HUES64 (cell line): ENCODE measurements around the gene VGLL2.
A peak's percentile ranks its signal among the peaks of the same experiment; 100 is the strongest.
"Not testable (repeated sequence)": the region's sequence is repeated elsewhere in the genome, so short reads cannot be mapped to it uniquely, and the experiment has no call there.

Source experiments
- H3K27ac ChIP-seq: 2 replicates; pipeline ENCODE4 v1.7.0; 2013; ENCODE audit warnings: low read depth, low read length, inconsistent platforms
- H3K27me3 ChIP-seq: 2 replicates; pipeline ENCODE4 v1.6.1; 2013; ENCODE audit warnings: mild to moderate bottlenecking, low read length; ENCODE audit not compliant: insufficient read depth
- H3K36me3 ChIP-seq: 2 replicates; pipeline ENCODE4 v1.6.1; 2013; ENCODE audit warnings: mild to moderate bottlenecking, low read length; ENCODE audit not compliant: insufficient read depth
- H3K4me1 ChIP-seq: 2 replicates; pipeline ENCODE4 v1.6.1; 2013; ENCODE audit warnings: mild to moderate bottlenecking, low read length, moderate library complexity; ENCODE audit not compliant: insufficient read depth
- H3K4me3 ChIP-seq: 2 replicates; pipeline ENCODE4 v1.5.1; 2013; ENCODE audit warnings: mild to moderate bottlenecking, low read length, moderate library complexity
- H3K9ac ChIP-seq: 2 replicates; pipeline ENCODE4 v1.6.1; 2013; ENCODE audit warnings: mild to moderate bottlenecking, low read depth, low read length
- H3K9me3 ChIP-seq: 2 replicates; pipeline ENCODE4 v1.6.1; 2013; ENCODE audit warnings: low read depth, low read length; ENCODE audit not compliant: insufficient read depth
- WGBS: fragments of 150-250, 120-280 bp; methylation state at CpG from one replicate; pipeline ENCODE4 v1.1.7; 2013; ENCODE audit warnings: missing lambda C conversion rate; 5-methylcytosine and 5-hydroxymethylcytosine counted together

VGLL2 gene

DNA sequence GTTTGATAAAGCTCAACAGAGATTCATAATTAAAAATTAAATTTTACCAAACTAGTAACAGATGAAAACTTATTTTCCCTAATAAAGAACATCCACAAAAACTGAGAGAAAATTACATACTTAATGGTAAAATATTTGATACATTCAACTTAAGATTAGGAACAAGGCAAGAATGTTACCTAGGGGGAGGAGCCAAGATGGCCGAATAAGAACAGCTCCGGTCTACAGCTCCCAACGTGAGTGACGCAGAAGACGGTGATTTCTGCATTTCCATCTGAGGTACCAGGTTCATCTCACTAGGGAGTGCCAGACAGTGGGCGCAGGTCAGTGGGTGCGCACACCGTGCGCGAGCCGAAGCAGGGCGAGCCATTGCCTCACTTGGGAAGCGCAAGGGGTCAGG, 20.8 kb upstream of the VGLL2 start:
- not testable (repeated sequence) for H3K36me3 ChIP-seq, H3K9me3 ChIP-seq, H3K27me3 ChIP-seq, H3K4me1 ChIP-seq, H3K27ac ChIP-seq
- Histone ChIP-seq H3K4me3 (peak overlapping the region; percentile 55), H3K9ac (peak overlapping the region; percentile 64; the same call in 1 of the 2 replicates)
- WGBS = 36% methylated on average over 13 of the region's 13 CpGs

DNA sequence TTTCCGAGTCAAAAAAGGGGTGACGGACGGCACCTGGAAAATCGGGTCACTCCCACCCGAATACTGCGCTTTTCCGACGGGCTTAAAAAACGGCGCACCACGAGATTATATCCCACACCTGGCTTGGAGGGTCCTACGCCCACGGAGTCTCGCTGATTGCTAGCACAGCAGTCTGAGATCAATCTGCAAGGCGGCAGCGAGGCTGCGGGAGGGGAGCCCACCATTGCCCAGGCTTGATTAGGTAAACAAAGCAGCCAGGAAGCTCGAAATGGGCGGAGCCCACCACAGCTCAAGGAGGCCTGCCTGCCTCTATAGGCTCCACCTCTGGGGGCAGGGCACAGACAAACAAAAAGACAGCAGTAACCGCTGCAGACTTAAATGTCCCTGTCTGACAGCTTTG, 20.4 kb upstream of the VGLL2 start:
- H3K36me3 ChIP-seq, H3K9me3 ChIP-seq, H3K27me3 ChIP-seq, H3K4me1 ChIP-seq, H3K27ac ChIP-seq: not testable (repeated sequence)
- 25% methylated on average over 19 of the region's 20 CpGs for WGBS
- peak overlapping the region; percentile 55 for H3K4me3 ChIP-seq
- H3K9ac ChIP-seq = peak overlapping the region; percentile 64; the same call in 1 of the 2 replicates

DNA sequence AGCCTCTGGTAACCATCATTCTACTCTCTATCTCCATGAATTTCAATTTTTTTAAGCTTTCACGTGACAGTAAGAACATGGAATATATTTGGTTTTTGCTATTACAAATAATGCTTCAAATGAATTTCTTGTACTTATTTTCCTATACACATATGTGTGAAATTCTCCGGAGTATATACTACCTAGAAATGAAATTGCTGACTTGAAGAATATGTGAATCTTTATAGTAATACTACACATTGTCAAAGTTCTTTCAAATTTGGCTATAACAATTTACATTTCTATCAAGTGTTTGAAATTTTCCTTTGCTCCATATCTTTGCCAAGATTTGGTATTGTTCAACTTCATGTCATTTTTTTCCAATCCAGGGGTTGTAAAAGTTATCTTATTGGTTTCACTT, 11.6 kb upstream of the VGLL2 start:
- Histone ChIP-seq H3K27me3 (no peaks in the 10 kb centered on the region), H3K4me3 (no peak overlapping the region), H3K9ac (no peak overlapping the region), H3K36me3 (no peaks in the 10 kb centered on the region), H3K27ac (no peak overlapping the region), H3K9me3 (no peaks in the 10 kb centered on the region), H3K4me1 (no peaks in the 10 kb centered on the region)
- WGBS = no CpG with 5 or more reads among the region's 2 CpGs

DNA sequence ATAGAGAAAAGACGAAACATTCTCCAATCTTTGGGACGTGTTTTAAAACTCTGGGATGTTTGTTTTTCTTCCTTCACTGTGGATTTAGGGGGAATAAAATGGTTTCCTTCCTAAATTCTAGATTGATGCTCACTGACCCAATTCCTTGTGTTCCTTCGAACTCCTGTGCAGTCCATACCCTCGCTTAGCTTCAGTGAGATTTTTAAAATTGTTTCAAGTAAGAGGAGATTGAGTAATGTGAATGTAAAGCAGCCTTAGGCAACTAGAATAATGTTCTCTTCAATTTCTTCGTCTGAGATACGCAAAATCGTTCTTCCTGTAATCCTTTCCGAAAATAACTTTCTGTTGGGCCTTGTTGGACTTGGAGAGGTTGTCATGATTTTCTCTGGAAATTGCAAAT, 2.6 kb upstream of the VGLL2 start:
- H3K9ac ChIP-seq = no peak overlapping the region
- H3K27me3 ChIP-seq = peaks cover 81% of the 10 kb centered on the region
- no peak overlapping the region for H3K27ac ChIP-seq
- 94% methylated on average over 8 of the region's 8 CpGs for WGBS
- no peaks in the 10 kb centered on the region for H3K9me3 ChIP-seq
- no peaks in the 10 kb centered on the region for H3K4me1 ChIP-seq
- H3K36me3 ChIP-seq = no peaks in the 10 kb centered on the region
- no peak overlapping the region for H3K4me3 ChIP-seq

DNA sequence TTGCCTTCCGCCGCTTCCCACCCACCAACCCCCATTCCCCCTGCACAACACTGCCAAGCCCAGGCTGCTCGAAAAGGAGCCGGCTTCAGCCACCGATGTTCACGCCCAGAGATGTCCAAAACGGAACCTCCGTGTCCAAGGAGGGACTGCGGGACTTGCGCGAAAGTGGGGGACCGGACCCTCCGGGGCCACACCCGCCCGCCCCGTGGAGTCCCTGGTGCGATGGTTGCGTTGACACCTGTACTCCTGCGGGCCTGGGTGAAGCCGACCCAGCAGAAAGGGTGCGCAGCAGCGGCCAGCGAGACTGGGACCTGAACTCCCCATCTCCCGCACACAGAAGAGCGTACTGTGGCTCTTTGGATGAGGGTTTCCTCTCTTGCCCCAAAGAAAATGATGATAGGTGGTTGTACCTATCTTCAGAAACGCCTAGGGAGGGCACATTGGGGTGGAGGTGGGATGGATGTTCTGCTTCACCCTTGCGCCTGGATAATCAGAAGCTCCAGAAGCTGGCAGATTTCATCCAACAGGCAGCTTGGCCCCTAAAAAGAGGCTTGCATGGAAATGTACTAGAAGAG, 1.9 kb upstream of the VGLL2 start:
- no peak overlapping the region for H3K9ac ChIP-seq
- H3K4me1 ChIP-seq = no peaks in the 10 kb centered on the region
- H3K4me3 ChIP-seq = no peak overlapping the region
- H3K27me3 ChIP-seq = peaks cover 88% of the 10 kb centered on the region
- WGBS = 92% methylated on average over 27 of the region's 27 CpGs
- H3K36me3 ChIP-seq = no peaks in the 10 kb centered on the region
- no peak overlapping the region for H3K27ac ChIP-seq
- H3K9me3 ChIP-seq = no peaks in the 10 kb centered on the region

DNA sequence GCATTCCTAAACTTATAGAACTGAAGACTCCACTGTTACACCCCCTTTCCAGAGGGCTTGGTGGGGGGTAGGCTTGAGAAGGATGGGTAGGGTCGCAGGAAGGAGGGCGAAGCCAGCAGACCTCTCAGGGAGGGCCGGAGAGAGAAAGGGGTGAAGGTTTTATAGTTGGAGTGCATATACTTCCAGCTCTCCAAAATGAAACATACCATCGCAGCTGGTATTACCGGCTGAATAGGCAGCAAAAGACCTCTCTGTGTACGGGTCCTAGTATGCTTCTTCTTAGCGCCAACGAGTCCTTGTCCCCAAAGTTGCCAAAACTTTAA, 1.0 kb upstream of the VGLL2 start:
- Histone ChIP-seq H3K27me3 (peaks cover 97% of the 10 kb centered on the region), H3K9me3 (no peaks in the 10 kb centered on the region)

DNA sequence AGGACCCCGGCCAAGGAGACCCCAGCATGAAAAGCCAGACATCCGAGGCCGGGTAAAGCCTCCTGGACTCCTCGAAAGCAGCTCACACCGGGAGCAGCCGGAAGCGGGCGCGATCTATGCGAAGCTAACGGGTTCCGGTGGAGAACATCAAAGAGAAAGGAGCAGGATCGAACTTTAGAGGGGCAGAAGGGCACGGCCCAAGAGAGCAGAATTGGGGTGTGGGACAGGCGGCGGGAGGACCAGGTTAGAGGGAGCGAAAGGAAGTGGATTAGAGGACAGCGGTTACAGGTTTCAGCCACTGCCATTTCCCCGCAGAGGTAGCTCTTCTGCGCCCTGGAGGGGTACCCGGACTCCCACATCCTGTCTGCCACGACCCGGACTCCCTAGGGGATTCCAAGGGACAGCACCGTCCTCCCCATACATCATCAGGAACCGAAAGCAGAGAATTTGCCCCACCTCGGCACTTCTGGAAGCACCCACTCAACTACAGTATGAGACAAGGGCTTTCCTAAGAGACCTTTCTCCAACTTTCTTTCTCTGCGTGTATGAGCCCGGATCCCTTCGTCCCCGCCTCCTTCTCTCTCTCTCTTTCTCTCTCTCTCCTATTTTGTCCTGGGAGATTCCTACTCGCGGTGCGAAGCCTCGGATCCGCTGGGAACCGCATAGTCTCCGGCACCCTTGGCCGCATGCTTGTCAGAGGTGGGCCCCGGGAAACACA, 507 bp upstream of the VGLL2 start:
- Histone ChIP-seq H3K4me1 (peaks cover 6% of the 10 kb centered on the region; the same call in 1 of the 2 replicates), H3K27ac (no peak overlapping the region), H3K4me3 (peak overlapping the region; percentile 61), H3K27me3 (peaks cover 99% of the 10 kb centered on the region), H3K36me3 (no peaks in the 10 kb centered on the region), H3K9me3 (no peaks in the 10 kb centered on the region), H3K9ac (no peak overlapping the region)
- WGBS = 1% methylated on average over 39 of the region's 39 CpGs

More for the DNA sequence above, 1.0 kb upstream of the VGLL2 start:
- no peaks in the 10 kb centered on the region for H3K36me3 ChIP-seq
- 0 out of 2 replicates have a peak, but pooled peaks cover 3% of the 10 kb centered on the region for H3K4me1 ChIP-seq
- 20% methylated on average over 8 of the region's 8 CpGs for WGBS
- H3K27ac ChIP-seq = no peak overlapping the region
- peak overlapping the region; percentile 61 for H3K4me3 ChIP-seq
- no peak overlapping the region for H3K9ac ChIP-seq

DNA sequence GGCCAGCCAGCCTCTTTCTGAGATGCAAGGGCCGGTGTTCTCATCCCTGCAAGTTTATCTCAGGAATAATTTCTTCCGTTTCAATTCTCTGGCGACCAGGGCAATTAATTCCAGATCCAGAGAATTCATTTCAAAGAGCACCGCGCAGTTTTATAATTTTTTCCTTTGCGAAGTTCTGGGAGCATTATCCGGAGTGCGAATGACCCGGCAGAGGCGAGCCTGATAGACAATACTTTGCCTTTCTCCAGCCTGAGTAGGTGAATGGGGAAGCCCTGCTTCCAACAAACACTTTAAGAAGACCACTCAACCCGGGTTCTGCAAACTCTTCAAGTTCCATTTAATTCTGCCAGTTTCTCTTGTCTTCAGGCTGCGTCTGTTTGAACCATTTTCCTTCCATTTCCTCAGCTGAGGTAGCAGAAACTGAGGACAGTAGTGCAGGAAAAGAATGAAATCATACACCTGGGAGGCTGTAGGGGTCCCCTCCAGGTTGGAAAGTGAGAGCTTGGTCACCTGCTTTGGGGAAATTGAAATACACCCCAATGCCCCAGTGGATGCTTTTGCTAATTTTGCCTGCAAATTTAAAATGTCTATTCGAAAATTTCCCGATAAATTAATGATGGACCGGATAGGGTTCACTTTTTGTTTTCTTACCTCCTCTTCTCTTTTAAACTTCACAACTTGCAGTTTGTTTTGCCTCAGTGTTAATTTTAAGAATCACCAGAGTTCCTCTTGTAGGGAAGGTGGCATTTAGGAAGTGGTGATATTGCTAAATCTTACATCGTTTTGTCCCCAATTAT, 1.1 kb downstream of the VGLL2 start:
- peaks cover 12% of the 10 kb centered on the region for H3K4me1 ChIP-seq
- H3K27me3 ChIP-seq = peaks cover 100% of the 10 kb centered on the region
- peak overlapping the region; percentile 61 for H3K4me3 ChIP-seq
- WGBS = 23% methylated on average over 15 of the region's 16 CpGs
- H3K27ac ChIP-seq = no peak overlapping the region
- H3K9me3 ChIP-seq = no peaks in the 10 kb centered on the region
- H3K36me3 ChIP-seq = no peaks in the 10 kb centered on the region
- H3K9ac ChIP-seq = no peak overlapping the region

DNA sequence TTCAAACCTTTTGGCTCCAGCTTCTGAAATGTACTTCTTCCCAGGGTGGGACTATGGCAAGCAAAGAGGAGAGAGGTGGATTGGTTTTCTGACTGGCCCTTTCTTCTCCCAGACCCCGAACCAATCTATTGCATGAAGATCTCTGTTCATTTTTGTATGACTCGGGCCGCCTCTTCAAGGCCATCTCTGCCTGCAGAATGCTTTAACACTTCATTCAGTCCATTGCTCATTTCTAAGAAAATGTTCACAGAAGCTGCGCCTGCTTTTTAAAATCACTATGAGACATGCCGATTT, 1.6 kb downstream of the VGLL2 start:
- Histone ChIP-seq H3K36me3 (no peaks in the 10 kb centered on the region), H3K27ac (no peak overlapping the region), H3K9ac (no peak overlapping the region), H3K9me3 (no peaks in the 10 kb centered on the region), H3K4me1 (peaks cover 17% of the 10 kb centered on the region), H3K4me3 (no peak overlapping the region), H3K27me3 (peaks cover 100% of the 10 kb centered on the region)
- WGBS = 76% methylated on average over 5 of the region's 5 CpGs

DNA sequence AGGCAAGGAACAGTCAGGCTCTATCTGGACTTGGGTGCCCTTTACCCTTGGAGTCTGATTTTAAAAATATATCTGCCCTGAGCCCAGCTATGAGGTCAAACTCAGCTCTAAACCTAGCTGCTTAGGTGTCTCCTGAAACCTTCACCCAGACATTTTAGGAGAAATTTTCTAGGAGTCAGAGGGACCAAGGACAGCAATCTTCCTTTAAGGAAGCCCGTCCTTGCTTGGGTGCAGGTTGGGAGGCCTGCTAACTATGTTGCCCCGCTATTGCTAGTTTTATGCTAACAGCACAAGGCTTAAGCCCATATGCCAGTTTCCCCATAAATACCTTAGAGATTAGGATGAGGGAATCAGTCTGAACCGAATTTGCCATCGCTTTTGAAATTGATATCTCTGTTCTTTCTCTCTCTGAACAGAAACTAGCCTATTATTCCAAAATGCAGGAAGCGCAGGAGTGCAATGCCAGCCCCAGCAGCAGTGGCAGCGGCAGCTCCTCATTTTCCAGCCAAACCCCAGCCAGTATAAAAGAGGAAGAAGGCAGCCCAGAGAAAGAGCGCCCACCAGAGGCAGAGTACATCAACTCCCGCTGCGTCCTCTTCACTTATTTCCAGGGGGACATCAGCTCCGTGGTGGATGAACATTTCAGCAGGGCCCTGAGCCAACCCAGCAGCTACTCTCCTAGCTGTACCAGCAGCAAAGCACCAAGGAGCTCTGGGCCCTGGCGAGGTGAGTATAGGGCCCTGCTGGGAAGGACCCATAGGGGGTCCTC, 2.6 kb downstream of the VGLL2 start:
- Histone ChIP-seq H3K4me3 (no peak overlapping the region), H3K27me3 (peaks cover 100% of the 10 kb centered on the region), H3K4me1 (peaks cover 18% of the 10 kb centered on the region), H3K9me3 (no peaks in the 10 kb centered on the region), H3K27ac (no peak overlapping the region), H3K9ac (no peak overlapping the region), H3K36me3 (no peaks in the 10 kb centered on the region)
- WGBS = 15% methylated on average over 11 of the region's 11 CpGs

DNA sequence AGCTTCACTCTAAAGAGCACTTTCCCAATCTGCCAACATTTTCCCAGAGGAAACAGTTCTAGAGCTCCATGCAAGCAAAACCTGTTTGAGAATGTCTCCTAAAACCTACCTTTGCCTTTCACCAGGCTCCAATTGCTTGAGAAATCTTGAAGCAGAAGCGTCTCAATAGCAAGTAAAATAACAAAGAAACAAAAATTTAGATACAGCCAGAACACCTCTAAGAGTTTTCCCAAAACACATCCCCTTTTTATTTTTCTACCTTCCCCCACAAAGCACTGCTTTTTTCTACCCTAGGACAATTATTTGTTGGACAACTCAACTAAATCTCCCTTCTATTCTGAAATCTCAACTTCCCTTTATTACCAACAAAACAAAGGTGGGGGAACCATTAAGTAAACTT, 3.6 kb downstream of the VGLL2 start:
- Histone ChIP-seq H3K4me1 (peaks cover 18% of the 10 kb centered on the region), H3K4me3 (no peak overlapping the region), H3K9ac (no peak overlapping the region), H3K36me3 (no peaks in the 10 kb centered on the region), H3K9me3 (no peaks in the 10 kb centered on the region), H3K27me3 (peaks cover 100% of the 10 kb centered on the region), H3K27ac (no peak overlapping the region)
- WGBS = 68% methylated on average over 1 of the region's 1 CpG
